Aorta (tissue), 5 donors: Measurements from ENCODE around the gene PNPLA1. TPM values are rescaled to one million over a fixed set of nuclear protein-coding genes. Genes with fewer than 3 reads are reported as not detected.

ENCODE experiments used
- ATAC-seq: fragments of 200-7000 bp; cut with Tn5 transposase; one replicate; pipeline ENCODE4 v1.9.1; 2022; ENCODE audit warnings: moderate library complexity; ENCODE audit not compliant: low FRiP score
- DNase-seq, 2 donors: peaks; one replicate each; pipeline ENCODE4 v3.0.0-alpha.2; 2020
- H3K27ac ChIP-seq, 2 donors: one replicate each; pipeline ENCODE4 v1.5.1; 2013; ENCODE audit warnings: low read length in 2 of 2, mild to moderate bottlenecking in 2 of 2, moderate library complexity in 2 of 2, control low read depth in 1 of 2, inconsistent platforms in 1 of 2, low read depth in 1 of 2
- H3K27me3 ChIP-seq, 2 donors: one replicate each; pipeline ENCODE4 v1.6.1; 2013; ENCODE audit warnings: control low read depth in 1 of 2, low read length in 1 of 2, mild to moderate bottlenecking in 1 of 2, moderate library complexity in 1 of 2; ENCODE audit not compliant: insufficient read depth in 2 of 2, control insufficient read depth in 1 of 2
- H3K36me3 ChIP-seq, 2 donors: one replicate each; pipeline ENCODE4 v1.6.1; 2013; ENCODE audit warnings: control low read depth in 1 of 2, low read length in 1 of 2, mild to moderate bottlenecking in 1 of 2; ENCODE audit not compliant: insufficient read depth in 2 of 2, control insufficient read depth in 1 of 2
- H3K4me1 ChIP-seq, 2 donors: one replicate each; pipeline ENCODE4 v1.6.1; 2013; ENCODE audit warnings: low read length in 2 of 2, control low read depth in 1 of 2, mild to moderate bottlenecking in 1 of 2, moderate library complexity in 1 of 2; ENCODE audit not compliant: insufficient read depth in 2 of 2, control insufficient read depth in 1 of 2
- H3K4me3 ChIP-seq, 2 donors: one replicate each; pipeline ENCODE4 v1.5.1; 2013; ENCODE audit warnings: low read length in 2 of 2, control low read depth in 1 of 2, mild to moderate bottlenecking in 1 of 2
- H3K9me3 ChIP-seq: one replicate; pipeline ENCODE4 v1.6.1; 2013; ENCODE audit warnings: mild to moderate bottlenecking, low read length; ENCODE audit not compliant: control insufficient read depth
- WGBS, 2 donors: extraction: QIAGEN DNeasy Blood & Tissue Kit; methylation state at CpG; one replicate each; pipeline ENCODE4 v1.1.7; 2013; 5-methylcytosine and 5-hydroxymethylcytosine counted together
- intact Hi-C, 2 donors: fragments of 100-400 bp; cut with DNase I; formaldehyde crosslinking; loops; one replicate each; pipeline versions ENCODE4 v1.14.2 to v1.15.0; 2022
- polyA plus RNA-seq, 2 donors: library from polyadenylated mRNA; stranded (reverse); fragments of 200-250 nt; gene quantifications; one replicate each; pipeline ENCODE4 v1.2.3, GENCODE V29; 2013
- total RNA-seq, 2 donors: library from RNA; stranded (reverse); fragmentation: NEBNext Ultra II Directional; extraction: Animal tissue kit (Norgen Biotek cat#: 25700); gene quantifications; one replicate each; pipeline ENCODE4 v1.2.1, GENCODE V29; 2021
- donor health status: healthy with polysubstance abuse.
- donor health status: Bipolar disorder and iron deficiency.
- donor health status: DM: no; HTN: no; CAD: no.
- donor health status: DM: no; HTN: no; CAD: no.
- donor health status: DM: yes; HTN: yes; CAD: no.

Gene PNPLA1
- total and polyA plus RNA-seq, 4 donors = 0.15 to 0.23 TPM; not detected in 2

GRCh38 chr6:36320475-36320874, 50.6 kb downstream of the PNPLA1 start:
- 93 to 94% methylated on average over 11 of the region's 11 CpGs for WGBS, 2 donors
- no peak for ATAC-seq
- Histone ChIP-seq H3K9me3 (no peaks in the 10 kb centered on the region), H3K4me1 (no peaks in the 10 kb centered on the region), H3K4me3 (no peak overlapping the region), H3K27ac (no peak overlapping the region), H3K36me3 (no peaks in the 10 kb centered on the region), H3K27me3 (no peaks in the 10 kb centered on the region)
- DNase-seq = no peak
- intact Hi-C loops = no loop called here

- H3K36me3 ChIP-seq = no peaks in the 10 kb centered on the region
- DNase-seq (no peak), ATAC-seq (no peak)
- no peak overlapping the region for H3K27ac ChIP-seq
- intact Hi-C loops = no loop called here
- no peaks in the 10 kb centered on the region for H3K27me3 ChIP-seq
- no peaks in the 10 kb centered on the region for H3K9me3 ChIP-seq
- H3K4me3 ChIP-seq = no peak overlapping the region
- WGBS, 2 donors = 92 to 97% methylated on average over 3 of the region's 3 CpGs
- H3K4me1 ChIP-seq = no peaks in the 10 kb centered on the region
Measured at GRCh38 chr6:36322591-36322990, 52.7 kb downstream of the PNPLA1 start.

GRCh38 chr6:36323062-36323461, 53.2 kb downstream of the PNPLA1 start:
- no peak overlapping the region for H3K4me3 ChIP-seq
- H3K4me1 ChIP-seq = no peaks in the 10 kb centered on the region
- no peaks in the 10 kb centered on the region for H3K36me3 ChIP-seq
- 72 to 82% methylated on average over 8 of the region's 8 CpGs for whole genome bisulfite sequencing, 2 donors
- ATAC-seq (no peak), DNase-seq (no peak)
- intact Hi-C loops = no loop called here
- H3K27me3 ChIP-seq = no peaks in the 10 kb centered on the region
- H3K9me3 ChIP-seq = no peaks in the 10 kb centered on the region
- no peak overlapping the region for H3K27ac ChIP-seq

- Histone ChIP-seq H3K27ac (no peak overlapping the region), H3K4me3 (no peak overlapping the region), H3K4me1 (no peaks in the 10 kb centered on the region), H3K9me3 (no peaks in the 10 kb centered on the region), H3K27me3 (no peaks in the 10 kb centered on the region), H3K36me3 (no peaks in the 10 kb centered on the region)
- ATAC-seq (no peak), DNase-seq (no peak)
- intact Hi-C loops = no loop called here
- WGBS, 2 donors = 92 to 94% methylated on average over 6 of the region's 6 CpGs
Measured at GRCh38 chr6:36324191-36324590, 54.3 kb downstream of the PNPLA1 start.

- DNase-seq = no peak
- Histone ChIP-seq H3K4me3 (no peak overlapping the region), H3K4me1 (no peaks in the 10 kb centered on the region), H3K9me3 (no peaks in the 10 kb centered on the region), H3K27me3 (no peaks in the 10 kb centered on the region), H3K36me3 (no peaks in the 10 kb centered on the region), H3K27ac (no peak overlapping the region)
- WGBS, 2 donors = 94 to 96% methylated on average over 4 of the region's 4 CpGs
- ATAC-seq = no peak
- intact Hi-C loops = no loop called here
Measured at GRCh38 chr6:36324715-36325114, 54.9 kb downstream of the PNPLA1 start.

- H3K4me1 ChIP-seq = no peaks in the 10 kb centered on the region
- intact Hi-C loops = no loop called here
- H3K27me3 ChIP-seq = no peaks in the 10 kb centered on the region
- DNase-seq = no peak
- no peaks in the 10 kb centered on the region for H3K9me3 ChIP-seq
- ATAC-seq = no peak
- no peak overlapping the region for H3K27ac ChIP-seq
- H3K4me3 ChIP-seq = no peak overlapping the region
- WGBS, 2 donors = 66 to 75% methylated on average over 7 of the region's 7 CpGs
- H3K36me3 ChIP-seq = no peaks in the 10 kb centered on the region
Measured at GRCh38 chr6:36326356-36326995, 56.6 kb downstream of the PNPLA1 start.

- WGBS, 2 donors = 66 to 70% methylated on average over 6 of the region's 6 CpGs
- Histone ChIP-seq H3K4me3 (no peak overlapping the region), H3K36me3 (no peaks in the 10 kb centered on the region), H3K27me3 (no peaks in the 10 kb centered on the region), H3K9me3 (no peaks in the 10 kb centered on the region), H3K4me1 (no peaks in the 10 kb centered on the region), H3K27ac (no peak overlapping the region)
- DNase-seq (no peak), ATAC-seq (no peak)
- intact Hi-C loops = no loop called here
Measured at GRCh38 chr6:36327226-36327918, 57.5 kb downstream of the PNPLA1 start.

GRCh38 chr6:36327919-36328236, 58.0 kb downstream of the PNPLA1 start:
- Histone ChIP-seq H3K27ac (no peak overlapping the region), H3K9me3 (no peaks in the 10 kb centered on the region), H3K27me3 (no peaks in the 10 kb centered on the region), H3K4me1 (no peaks in the 10 kb centered on the region), H3K36me3 (no peaks in the 10 kb centered on the region), H3K4me3 (no peak overlapping the region)
- ATAC-seq (no peak), DNase-seq (no peak)
- intact Hi-C loops = no loop called here

- Histone ChIP-seq H3K36me3 (no peaks in the 10 kb centered on the region), H3K27ac (no peak overlapping the region), H3K4me1 (no peaks in the 10 kb centered on the region), H3K9me3 (no peaks in the 10 kb centered on the region), H3K4me3 (no peak overlapping the region), H3K27me3 (no peaks in the 10 kb centered on the region)
- intact Hi-C loops = no loop called here
- 90 to 93% methylated on average over 7 of the region's 7 CpGs for WGBS, 2 donors
- DNase-seq (no peak), ATAC-seq (no peak)
Measured at GRCh38 chr6:36328600-36328999, 58.7 kb downstream of the PNPLA1 start.
